GM12864 (cell line): ENCODE measurements around the gene NEIL1.

Source experiments
- DNase-seq: peaks from one replicate; pipeline ENCODE4 v3.0.0-alpha.2; 2011; ENCODE audit warnings: low read depth
- H3K4me3 ChIP-seq: 2 replicates; pipeline ENCODE4 v1.5.1; 2011; ENCODE audit warnings: mild to moderate bottlenecking, low read depth, low read length, control low read depth
- CTCF ChIP-seq: IDR thresholded peaks from 2 replicates; pipeline ENCODE4 v1.5.1; 2011; ENCODE audit warnings: low read depth, mild to moderate bottlenecking, moderate library complexity, low read length, control low read depth, inconsistent platforms; ENCODE audit errors: missing control alignments

Gene NEIL1

GRCh38 chr15:75403892-75404291 lies 57.1 kb downstream of the NEIL1 start:
- H3K4me3 ChIP-seq = no peak overlapping the region
- TF ChIP-seq CTCF = no peak
- DNase-seq = no peak
